ENCODE measurements around the gene FAM217A. TPM values are rescaled to one million over a fixed set of nuclear protein-coding genes. Genes with fewer than 3 reads are reported as not detected.
"Not testable (repeated sequence)": the region's sequence is repeated elsewhere in the genome, so short reads cannot be mapped to it uniquely, and the experiment has no call there.

FAM217A gene
- total and polyA plus RNA-seq, 7 donors: 0.03 TPM; not detected in 6

- DNase-seq; intact Hi-C loops (cut with DNase I); H3K4me3 ChIP-seq; H3K4me1 ChIP-seq; H3K36me3 ChIP-seq; H3K9me3 ChIP-seq; H3K27me3 ChIP-seq: not testable (repeated sequence)
- H3K27ac ChIP-seq: peak overlapping the region in 2 of 4 donors; percentile 35 to 51
- 11 to 50% methylated on average over 4 of the region's 4 CpGs for WGBS, 2 donors
- TF ChIP-seq EP300 (IDR thresholded peaks at IDR 0.05) (peak in 1 of 4 donors; percentile 7), POLR2AphosphoS5 (IDR thresholded peaks at IDR 0.05) (peak in 2 of 4 donors; percentile 10)
Observed at GRCh38 chr6:4109363-4109815, 30.5 kb upstream of the FAM217A start.

- WGBS, 2 donors: 61 to 74% methylated on average over 9 of the region's 9 CpGs
- peaks cover 0 to 2% (median 0%) of the 10 kb centered on the region in 4 donors for H3K9me3 ChIP-seq
Observed at GRCh38 chr6:4108561-4109093, 29.7 kb upstream of the FAM217A start.

GRCh38 chr6:4107873-4108272 is 28.9 kb upstream of the FAM217A start:
- intact Hi-C loops (cut with DNase I): no loop called here
- TF ChIP-seq POLR2AphosphoS5 (IDR thresholded peaks at IDR 0.05) (no peak), POLR2A (IDR thresholded peaks at IDR 0.05) (no peak), EP300 (IDR thresholded peaks at IDR 0.05) (no peak), CTCF (IDR thresholded peaks at IDR 0.05) (no peak)
- Histone ChIP-seq H3K36me3 (no peaks in the 10 kb centered on the region), H3K9me3 (peaks cover 0 to 2% (median 0%) of the 10 kb centered on the region in 4 donors), H3K27ac (no peak overlapping the region), H3K4me3 (no peak overlapping the region), H3K4me1 (peaks cover 0 to 11% (median 5%) of the 10 kb centered on the region in 4 donors), H3K27me3 (no peaks in the 10 kb centered on the region)
- 20 to 72% methylated on average over 2 of the region's 2 CpGs for WGBS, 2 donors
- no peak for DNase-seq

More at GRCh38 chr6:4108561-4109093, 29.7 kb upstream of the FAM217A start:
- Histone ChIP-seq H3K27ac (no peak overlapping the region), H3K27me3 (no peaks in the 10 kb centered on the region), H3K4me3 (no peak overlapping the region), H3K4me1 (peaks cover 0 to 9% (median 3%) of the 10 kb centered on the region in 4 donors), H3K36me3 (no peaks in the 10 kb centered on the region)
- DNase-seq: no peak
- intact Hi-C loops (cut with DNase I): no loop called here
- no peak for TF ChIP-seq CTCF (IDR thresholded peaks at IDR 0.05)
- no peak for TF ChIP-seq POLR2AphosphoS5 (IDR thresholded peaks at IDR 0.05)
- no peak for TF ChIP-seq POLR2A (IDR thresholded peaks at IDR 0.05)
- TF ChIP-seq EP300 (IDR thresholded peaks at IDR 0.05): no peak

- TF ChIP-seq POLR2AphosphoS5 (IDR thresholded peaks at IDR 0.05) (no peak), EP300 (IDR thresholded peaks at IDR 0.05) (no peak), CTCF (IDR thresholded peaks at IDR 0.05) (no peak)
- WGBS, 2 donors: 82 to 84% methylated on average over 4 of the region's 4 CpGs
- H3K9me3 ChIP-seq: no peaks in the 10 kb centered on the region
- H3K36me3 ChIP-seq: no peaks in the 10 kb centered on the region
- DNase-seq: no peak
- intact Hi-C loops (cut with DNase I): no loop called here
- H3K4me1 ChIP-seq: peaks cover 0 to 15% (median 5%) of the 10 kb centered on the region in 4 donors
- no peak overlapping the region for H3K4me3 ChIP-seq
- no peak overlapping the region for H3K27ac ChIP-seq
- H3K27me3 ChIP-seq: no peaks in the 10 kb centered on the region
Observed at GRCh38 chr6:4105980-4106536, 27.1 kb upstream of the FAM217A start.

GRCh38 chr6:4103929-4104328 is 25.0 kb upstream of the FAM217A start:
- DNase-seq: no peak
- 60 to 79% methylated on average over 5 of the region's 5 CpGs for WGBS, 2 donors
- Histone ChIP-seq H3K4me3 (no peak overlapping the region), H3K27me3 (no peaks in the 10 kb centered on the region), H3K27ac (no peak overlapping the region), H3K4me1 (peaks cover 0 to 15% (median 0%) of the 10 kb centered on the region in 4 donors), H3K36me3 (no peaks in the 10 kb centered on the region), H3K9me3 (no peaks in the 10 kb centered on the region)
- intact Hi-C loops (cut with DNase I): no loop called here
- TF ChIP-seq POLR2A (IDR thresholded peaks at IDR 0.05) (no peak), POLR2AphosphoS5 (IDR thresholded peaks at IDR 0.05) (no peak), CTCF (IDR thresholded peaks at IDR 0.05) (no peak), EP300 (IDR thresholded peaks at IDR 0.05) (no peak)

Measured in sigmoid colon (tissue), 7 donors.